Activated naive CD4-positive, alpha-beta T cell treated with anti-CD3 and anti-CD28 coated beads, Interleukin-2, amount 50 U/mL, for 72 hours (primary cell): ENCODE data around the gene DHPS. TPM values are rescaled to one million over a fixed set of nuclear protein-coding genes. Genes with fewer than 3 reads are reported as not detected.
"Not testable (repeated sequence)": the region's sequence is repeated elsewhere in the genome, so short reads cannot be mapped to it uniquely, and the experiment has no call there.

Experiments
- ATAC-seq, 2 donors: fragments of 150-1000 bp; cut with Tn5 transposase; 2 replicates each; pipeline ENCODE4 v1.10.0; 2021; ENCODE audit warnings: mild to moderate bottlenecking in 2 of 2, moderate library complexity in 2 of 2
- DNase-seq, 2 donors: peaks; one replicate each; pipeline ENCODE4 v3.0.0; 2021 to 2022; ENCODE audit warnings: low spot score in 2 of 2
- H3K27ac Mint-ChIP-seq, 2 donors: one replicate each; pipeline ENCODE4 v1.8.0; 2022; ENCODE audit warnings: mild to moderate bottlenecking in 2 of 2, mixed read lengths in 2 of 2
- H3K36me3 Mint-ChIP-seq, 2 donors: one replicate each; pipeline ENCODE4 v1.8.0; 2022; ENCODE audit warnings: mixed read lengths in 2 of 2
- H3K9me3 Mint-ChIP-seq, 2 donors: one replicate each; pipeline ENCODE4 v1.8.0; 2022; ENCODE audit warnings: mixed read lengths in 2 of 2
- total RNA-seq, 2 donors: library from RNA; stranded (reverse); gene quantifications; one replicate each; pipeline ENCODE4 v1.2.3, GENCODE V29; 2022

The DHPS gene
- total RNA-seq, 2 donors from 2014 or later = 148 to 193 TPM

DNA sequence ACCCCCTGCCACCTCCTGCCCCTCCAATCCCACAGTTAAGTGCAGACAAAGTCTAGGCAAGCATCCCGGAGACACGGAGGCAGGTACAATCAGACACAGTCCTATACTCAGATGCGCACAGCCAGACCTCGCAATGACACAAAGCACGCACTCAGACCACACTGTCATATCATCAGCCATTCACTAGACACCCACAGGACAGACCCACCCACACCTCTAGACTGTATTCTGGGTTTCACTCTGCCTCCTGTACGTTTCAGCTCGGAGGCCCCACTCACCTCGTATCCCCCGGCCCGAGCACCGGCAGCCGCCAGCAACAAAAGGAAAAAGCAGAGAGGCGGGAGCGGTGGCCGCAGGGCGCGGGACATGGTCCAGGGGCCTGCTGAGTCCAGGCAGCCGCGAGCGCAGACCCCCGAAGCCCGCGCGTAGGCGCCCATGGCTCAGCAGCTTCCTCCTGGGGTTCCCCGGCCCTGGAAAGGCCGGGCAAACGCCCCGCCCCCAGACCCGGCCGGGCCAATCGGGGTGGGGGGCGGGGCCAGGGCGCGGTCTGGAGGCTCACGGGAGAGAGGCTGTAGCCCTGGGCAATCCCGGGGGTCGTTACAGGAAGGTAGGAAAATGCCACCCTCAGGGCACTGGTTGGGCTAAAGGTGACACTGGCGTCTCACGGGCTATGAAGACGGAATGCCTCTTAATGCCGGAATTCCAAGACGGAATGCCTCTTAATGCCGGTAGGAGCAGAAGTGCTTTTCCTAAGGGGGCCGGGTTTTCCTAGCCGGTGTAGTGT lies 15.2 kb downstream of the DHPS start, which contains the start of the genes MAN2B1 and WDR83:
Gene MAN2B1, minus strand, starts transcription at position 478 of the 784 bp plus-strand sequence. Its CDS starts 41 bp downstream, at position 437.
Gene WDR83, plus strand, starts transcription at position 543 of the 784 bp plus-strand sequence. CDS start 2,984 bp downstream, outside the sequence.
- H3K27ac Mint-ChIP-seq = peak within 1 kb of the TSS; percentile 92 to 96
- H3K36me3 Mint-ChIP-seq = peaks cover 34 to 36% of the 10 kb centered on the region in 2 donors
- no peaks in the 10 kb centered on the region for H3K9me3 Mint-ChIP-seq
- DNase-seq = peak; percentile 81 to 85
- peak; percentile 78 for ATAC-seq

DNA sequence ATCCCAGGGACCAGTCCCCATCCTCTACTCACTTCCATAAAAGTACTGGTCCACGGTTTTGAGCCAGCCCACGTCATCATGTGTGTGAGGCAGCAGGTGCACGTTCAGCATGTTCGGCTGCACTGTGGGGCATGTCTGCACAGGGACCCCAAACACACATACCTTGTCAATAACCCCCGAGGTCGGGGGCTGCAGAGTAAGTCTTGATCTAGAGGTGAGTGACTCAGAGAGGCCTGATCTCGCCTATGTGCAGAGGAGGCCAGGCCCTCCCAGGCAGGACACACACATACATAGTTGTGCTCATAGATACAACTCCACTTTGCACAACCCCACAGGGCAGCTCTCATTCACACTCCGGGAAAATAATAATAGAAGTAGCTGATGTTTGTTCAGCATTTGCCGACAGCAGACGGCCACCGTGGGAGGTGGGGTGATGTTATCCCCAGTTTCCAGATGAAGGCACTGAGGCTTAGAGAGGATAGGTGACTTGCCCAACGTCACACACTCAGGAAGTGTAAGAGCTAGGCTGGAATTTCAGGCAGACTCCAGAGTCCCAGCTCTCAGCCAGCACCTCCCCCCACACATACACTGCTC lies 15.9 kb downstream of the DHPS start:
- Mint-ChIP-seq H3K9me3 (no peaks in the 10 kb centered on the region), H3K27ac (peak overlapping the region; percentile 92 to 96), H3K36me3 (peaks cover 34 to 36% of the 10 kb centered on the region in 2 donors)
- DNase-seq (no peak), ATAC-seq (peak; percentile 14 to 28)

DNA sequence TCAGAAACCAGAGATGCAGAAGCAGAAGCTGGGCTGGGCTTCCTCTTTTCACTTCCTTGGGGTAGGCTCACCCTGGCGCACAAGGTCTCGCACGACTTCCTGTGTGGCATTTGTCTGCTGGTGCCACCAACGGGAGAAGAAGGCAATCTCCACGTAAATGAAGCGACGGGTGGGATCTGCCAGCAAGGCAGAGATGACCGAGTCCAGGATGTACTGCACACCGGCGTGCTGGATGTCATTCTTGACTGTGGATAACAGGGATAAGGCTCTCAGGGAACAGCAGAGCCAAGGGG lies 16.5 kb downstream of the DHPS start:
- ATAC-seq (peak; percentile 28 to 36), DNase-seq (peak in 1 of 2 donors; percentile 57)
- Mint-ChIP-seq H3K36me3 (peaks cover 30 to 36% of the 10 kb centered on the region in 2 donors), H3K27ac (peak overlapping the region; percentile 92 to 96), H3K9me3 (no peaks in the 10 kb centered on the region)

DNA sequence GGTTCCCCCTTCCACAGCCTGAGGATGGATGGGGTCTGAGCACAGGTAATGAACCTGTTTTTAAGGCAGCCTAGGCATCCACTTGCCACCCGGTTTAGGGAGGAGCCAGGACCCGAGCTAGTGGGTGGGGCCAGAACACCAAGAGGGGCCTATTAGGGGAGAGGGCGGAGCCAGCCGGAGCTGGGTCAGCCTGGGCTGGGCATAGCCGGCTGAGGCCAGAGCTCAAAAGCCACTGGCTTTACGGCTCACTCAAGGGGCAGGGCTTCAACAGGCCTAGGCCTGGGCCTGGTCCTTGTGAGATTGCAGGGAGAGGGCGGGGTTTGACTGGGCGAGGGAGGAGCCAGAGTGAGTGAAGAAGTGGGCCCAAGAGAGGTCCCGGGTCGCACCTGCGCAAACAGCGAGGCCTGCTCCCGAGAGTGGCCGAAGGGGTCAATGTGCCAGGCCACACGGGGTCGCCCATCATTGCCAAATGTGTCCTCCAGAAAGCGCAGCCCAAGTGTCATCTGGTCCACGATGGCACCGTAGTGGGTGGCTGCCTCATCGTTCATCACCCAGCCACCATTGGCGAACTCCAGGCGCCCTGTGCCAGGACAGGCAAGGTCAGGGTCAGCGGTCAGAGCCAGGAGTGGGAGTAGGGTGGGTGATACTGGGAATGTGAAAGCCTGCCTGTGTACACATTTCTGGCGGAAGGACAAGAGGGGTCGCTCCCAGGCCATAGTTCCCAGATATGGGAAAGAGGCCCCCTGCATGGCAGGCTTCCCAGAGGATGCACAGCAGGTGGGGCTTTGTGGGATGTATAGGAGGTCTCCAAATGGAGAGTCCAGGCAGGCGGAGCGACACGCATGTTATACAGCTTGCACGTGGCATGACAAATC lies 17.0 kb downstream of the DHPS start:
- no peaks in the 10 kb centered on the region for H3K9me3 Mint-ChIP-seq
- ATAC-seq (no peak), DNase-seq (no peak)
- peak overlapping the region; percentile 92 to 96 for H3K27ac Mint-ChIP-seq
- H3K36me3 Mint-ChIP-seq = peaks cover 30% of the 10 kb centered on the region in 2 donors

DNA sequence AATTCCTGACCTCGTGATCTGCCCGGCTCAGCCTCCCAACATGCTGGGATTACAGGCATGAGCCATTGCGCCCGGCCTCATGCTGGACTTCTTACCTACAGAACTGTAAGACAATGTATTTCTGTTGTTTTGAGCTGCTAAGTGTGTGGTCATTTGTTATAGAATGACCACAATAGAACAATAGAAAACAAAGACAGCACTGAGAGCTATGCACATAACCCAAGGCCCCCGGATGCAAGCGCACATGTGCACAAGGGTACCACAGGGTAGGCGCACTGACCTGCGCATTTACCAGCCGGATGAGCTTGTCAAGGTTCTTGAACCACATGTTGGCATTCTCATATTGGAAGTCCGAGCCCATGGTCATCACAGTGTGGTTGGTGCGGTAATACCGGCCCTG lies 20.7 kb downstream of the DHPS start:
- H3K36me3 Mint-ChIP-seq = peaks cover 20 to 27% of the 10 kb centered on the region in 2 donors
- H3K9me3 Mint-ChIP-seq = no peaks in the 10 kb centered on the region
- no peak overlapping the region for H3K27ac Mint-ChIP-seq
- no peak for DNase-seq
- no peak for ATAC-seq

DNA sequence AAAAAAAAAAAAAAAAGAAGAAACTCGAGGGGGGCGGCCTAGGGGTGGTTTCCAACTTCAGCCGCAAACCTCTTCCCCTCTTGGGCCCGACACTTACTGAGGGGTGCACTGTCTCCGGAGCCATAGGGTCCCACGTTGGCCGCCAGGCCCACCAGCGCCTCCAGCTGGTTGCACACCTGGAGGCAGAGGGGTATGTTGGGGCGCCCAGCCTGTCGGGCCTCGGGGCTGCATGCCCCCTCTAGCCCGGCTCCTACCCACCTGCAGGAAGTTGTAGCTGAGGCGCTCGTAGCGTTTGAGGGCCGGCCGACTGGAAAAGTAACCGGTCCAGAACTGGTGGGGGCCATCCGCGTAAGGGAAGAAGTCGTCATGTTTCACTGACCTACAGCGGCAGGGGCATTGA lies 23.7 kb downstream of the DHPS start:
- ATAC-seq (no peak), DNase-seq (no peak)
- Mint-ChIP-seq H3K36me3 (peaks cover 24 to 25% of the 10 kb centered on the region in 2 donors), H3K27ac (no peak overlapping the region), H3K9me3 (no peaks in the 10 kb centered on the region)

DNA sequence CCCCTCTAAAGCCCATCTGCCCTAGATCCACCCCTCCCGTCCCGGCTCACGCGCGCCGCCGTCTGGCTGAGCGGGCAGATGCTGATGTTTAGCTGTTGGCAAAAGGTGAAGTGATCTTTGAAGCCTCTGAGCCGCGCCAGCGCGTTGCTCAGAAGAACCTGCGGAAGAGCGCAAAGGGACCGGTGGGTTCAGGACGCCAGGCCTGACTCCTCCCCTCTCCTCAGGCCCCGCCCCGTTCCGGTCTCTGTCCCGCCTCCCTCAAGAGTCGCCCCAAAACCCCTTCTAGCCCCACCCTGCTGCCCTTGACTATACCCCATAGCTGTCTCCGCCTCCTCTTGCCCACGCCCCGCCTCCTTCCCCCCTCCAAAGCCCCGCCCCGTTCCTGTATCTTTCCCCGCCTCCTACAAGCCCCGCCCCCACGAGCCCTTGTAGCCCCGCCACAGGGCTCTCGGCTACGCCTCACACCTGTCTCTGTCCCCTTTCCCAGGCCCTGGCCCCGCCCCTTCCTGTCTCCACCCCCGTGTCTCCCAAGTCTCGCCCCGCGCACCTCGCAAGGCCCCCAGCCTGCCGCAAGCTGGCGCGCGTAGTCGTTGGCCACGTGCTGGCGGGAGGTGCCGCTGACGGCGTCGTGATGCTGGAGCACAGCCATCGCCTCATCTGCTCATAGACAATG lies 24.6 kb downstream of the DHPS start:
- Mint-ChIP-seq H3K9me3 (no peaks in the 10 kb centered on the region), H3K27ac (no peak overlapping the region), H3K36me3 (peaks cover 24 to 25% of the 10 kb centered on the region in 2 donors)
- peak in 1 of 2 donors; percentile 42 for DNase-seq
- peak in 1 of 2 donors; percentile 56 for ATAC-seq

DNA sequence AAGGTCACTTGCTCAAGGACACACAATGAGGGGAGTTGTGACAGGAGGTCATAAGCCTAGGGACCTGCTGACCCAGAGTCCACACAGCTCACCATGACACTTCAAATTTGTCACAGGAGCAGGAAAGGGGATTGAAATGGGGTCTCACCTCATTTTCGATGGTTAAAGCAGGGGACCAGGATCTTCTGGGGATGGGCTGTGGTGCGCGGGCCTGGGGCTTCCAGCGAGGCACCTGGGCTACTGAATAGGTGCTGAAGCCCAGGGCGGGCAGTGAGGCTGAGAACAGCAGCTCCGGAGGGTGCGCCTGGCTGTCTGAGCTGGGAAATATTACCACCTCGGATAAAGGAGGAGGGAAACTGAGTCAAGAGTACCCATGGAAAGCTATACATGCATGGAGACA lies 26.1 kb downstream of the DHPS start:
- Mint-ChIP-seq H3K27ac (peak overlapping the region in 1 of 2 donors; percentile 6), H3K36me3 (peaks cover 24 to 31% of the 10 kb centered on the region in 2 donors), H3K9me3 (no peaks in the 10 kb centered on the region)
- DNase-seq = no peak
- no peak for ATAC-seq

DNA sequence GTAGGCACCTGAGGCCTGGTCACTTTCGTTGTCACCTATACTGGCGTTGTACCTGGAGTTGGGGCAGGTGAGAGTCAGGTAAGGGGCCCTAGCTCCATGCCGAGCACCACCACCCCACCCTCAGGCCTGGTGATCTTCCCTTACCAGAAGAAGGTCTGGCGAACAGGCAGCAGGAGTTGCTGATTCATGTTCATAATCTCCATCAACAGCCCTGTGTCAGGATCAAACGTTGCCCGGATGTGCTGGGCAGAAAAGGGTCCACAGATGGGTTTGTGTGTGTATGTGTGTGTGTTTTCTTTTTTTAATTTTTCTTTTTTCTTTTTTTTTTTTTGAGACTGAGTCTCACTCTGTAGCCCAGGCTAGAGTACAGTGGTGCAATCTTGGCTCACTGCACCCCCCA lies 29.5 kb downstream of the DHPS start:
- ATAC-seq (no peak), DNase-seq (no peak)
- no peak overlapping the region for H3K27ac Mint-ChIP-seq
- peaks cover 17 to 31% of the 10 kb centered on the region in 2 donors for H3K36me3 Mint-ChIP-seq
- H3K9me3 Mint-ChIP-seq = no peaks in the 10 kb centered on the region

DNA sequence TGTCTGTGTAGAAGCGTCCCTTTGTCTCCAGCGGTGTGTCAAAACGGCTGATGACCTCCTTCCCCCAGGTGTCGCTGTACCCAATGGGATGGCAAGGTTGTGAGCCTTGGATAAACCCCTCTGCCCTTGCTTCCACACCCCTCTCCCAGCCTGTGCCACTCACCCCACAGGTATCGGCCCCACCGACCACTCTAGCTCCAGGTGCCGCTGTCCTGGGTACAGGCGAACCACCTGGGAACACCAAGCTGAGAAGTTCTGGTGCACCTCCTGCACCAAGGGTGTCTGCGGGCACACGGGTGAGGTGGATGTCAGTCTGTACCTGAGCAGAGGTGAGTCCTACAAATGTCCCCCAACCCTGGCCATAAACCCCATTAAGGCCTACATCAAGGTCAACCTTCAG lies 31.7 kb downstream of the DHPS start:
- Mint-ChIP-seq H3K27ac (no peak overlapping the region), H3K9me3 (no peaks in the 10 kb centered on the region), H3K36me3 (peaks cover 0 to 11% of the 10 kb centered on the region in 2 donors)
- DNase-seq (no peak), ATAC-seq (no peak)

DNA sequence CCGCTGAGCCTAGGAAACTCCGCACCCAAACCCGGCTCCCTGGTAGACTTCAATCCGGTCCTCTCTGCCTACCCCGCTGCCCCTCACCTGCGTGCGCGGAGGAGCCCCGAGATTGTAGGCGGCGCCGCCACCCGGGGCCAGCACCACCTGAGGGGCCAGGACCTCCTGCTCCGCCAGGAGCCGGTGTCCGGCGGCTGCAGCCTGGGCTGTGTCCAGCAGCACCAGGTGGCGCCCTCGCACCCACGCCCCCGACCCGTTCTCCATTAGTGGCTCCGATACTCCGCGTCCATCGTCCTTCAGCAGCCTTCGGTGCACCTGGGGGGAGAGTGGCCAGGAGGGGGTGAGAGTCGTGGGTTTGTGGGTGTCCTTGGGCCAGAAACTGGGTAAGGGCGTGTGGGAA lies 33.6 kb downstream of the DHPS start:
- DNase-seq = no peak
- peaks cover 0 to 11% of the 10 kb centered on the region in 2 donors for H3K36me3 Mint-ChIP-seq
- H3K9me3 Mint-ChIP-seq = no peaks in the 10 kb centered on the region
- ATAC-seq = no peak
- H3K27ac Mint-ChIP-seq = no peak overlapping the region

DNA sequence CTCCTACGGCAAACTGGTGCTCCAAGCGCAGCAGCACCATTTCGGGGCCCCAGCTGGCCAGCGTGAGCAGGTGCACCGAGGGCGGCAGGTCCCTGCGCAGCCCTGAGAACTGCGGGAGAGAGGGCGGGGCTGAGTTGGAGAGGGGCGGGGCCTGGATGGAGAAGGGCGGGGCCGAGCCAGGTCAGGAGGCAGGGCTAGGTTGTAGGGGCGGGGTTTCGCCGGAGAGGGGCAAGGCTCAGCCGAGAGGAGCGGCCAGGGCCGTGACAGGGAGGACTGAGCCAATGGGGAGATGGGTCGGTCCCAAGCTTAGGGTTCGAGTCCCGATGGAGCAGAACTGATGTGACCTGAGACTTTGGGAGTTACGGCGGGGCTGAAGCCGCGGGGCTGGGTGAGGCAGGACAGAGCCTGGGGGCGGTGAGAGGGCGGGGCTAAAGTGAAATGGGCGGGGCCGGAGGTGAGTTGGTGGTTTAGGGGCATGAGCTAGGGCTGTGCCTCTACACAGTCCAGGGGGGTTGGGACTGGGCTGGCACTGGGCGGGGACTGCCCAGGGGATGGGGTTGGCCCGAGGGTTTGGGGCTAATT lies 34.1 kb downstream of the DHPS start:
- ATAC-seq = peak; percentile 58 to 72
- Mint-ChIP-seq H3K27ac (peak overlapping the region in 1 of 2 donors; percentile 10), H3K9me3 (no peaks in the 10 kb centered on the region), H3K36me3 (peaks cover 0 to 11% of the 10 kb centered on the region in 2 donors)
- peak in 1 of 2 donors; percentile 50 for DNase-seq

DNA sequence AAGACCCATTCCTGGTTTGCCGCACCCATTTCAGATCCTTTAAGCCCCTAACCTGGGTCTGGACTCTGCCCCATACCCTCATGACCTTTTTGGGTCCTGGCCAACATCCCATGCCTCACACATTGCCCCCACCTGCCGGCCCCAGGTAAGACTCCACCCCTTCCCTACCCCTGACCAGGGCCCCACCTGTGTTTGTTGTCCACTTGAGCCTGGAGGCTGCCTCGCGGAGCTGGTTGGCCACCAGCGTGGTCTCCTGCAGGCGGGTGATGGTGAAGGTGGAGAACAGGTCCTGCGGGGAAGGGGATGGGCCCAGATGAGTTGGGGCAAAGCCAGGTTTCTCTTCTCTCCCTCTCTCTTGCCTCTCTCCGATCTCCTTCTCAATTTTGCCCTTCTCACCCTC lies 34.6 kb downstream of the DHPS start:
- Mint-ChIP-seq H3K9me3 (no peaks in the 10 kb centered on the region), H3K27ac (peak overlapping the region in 1 of 2 donors; percentile 10), H3K36me3 (peaks cover 0 to 11% of the 10 kb centered on the region in 2 donors)
- DNase-seq (no peak), ATAC-seq (peak in 1 of 2 donors; percentile 2)

DNA sequence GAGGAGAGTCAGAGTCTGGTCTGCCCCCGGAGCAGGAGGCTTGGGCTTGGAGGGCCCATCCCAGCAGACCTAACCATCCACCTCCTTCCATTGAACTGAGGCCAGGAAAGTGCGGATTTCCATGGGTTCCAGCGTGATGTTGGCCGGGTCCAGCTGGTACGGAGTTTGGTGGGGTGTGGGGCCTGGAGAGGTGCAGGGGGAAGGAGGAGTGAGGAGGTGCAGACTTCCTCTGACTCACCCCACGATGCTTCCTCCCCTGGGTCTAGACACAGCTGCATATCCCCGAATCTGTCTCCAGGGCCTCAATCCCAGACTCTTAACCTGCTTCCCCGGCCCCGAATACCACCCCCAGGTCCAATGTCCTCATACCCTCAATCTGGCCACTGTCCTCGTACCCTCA lies 35.1 kb downstream of the DHPS start:
- H3K27ac Mint-ChIP-seq = peak overlapping the region in 1 of 2 donors; percentile 10

DNA sequence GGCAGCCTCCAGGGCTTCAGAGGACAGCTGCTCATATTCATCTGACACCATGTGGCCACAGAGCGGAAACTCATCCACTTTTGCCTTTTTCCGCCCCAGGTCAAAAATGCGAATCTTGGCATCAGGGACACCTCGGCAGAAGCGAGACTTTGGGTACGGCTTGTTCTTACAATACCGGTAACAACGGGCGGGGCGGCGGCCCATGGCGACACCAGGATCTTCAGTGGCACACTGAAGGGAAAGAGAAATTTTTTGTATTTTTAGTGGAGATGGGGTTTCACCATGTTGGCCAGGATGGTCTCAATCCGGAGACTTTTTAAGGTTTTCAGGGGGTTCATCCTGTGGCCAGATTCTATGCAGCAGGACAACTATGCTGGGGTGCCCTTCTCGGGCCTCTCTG lies 38.0 kb downstream of the DHPS start:
- not testable (repeated sequence) for H3K36me3 Mint-ChIP-seq, ATAC-seq, H3K27ac Mint-ChIP-seq, H3K9me3 Mint-ChIP-seq, DNase-seq

More for the DNA sequence above, 35.1 kb downstream of the DHPS start:
- ATAC-seq = no peak
- no peak for DNase-seq
- Mint-ChIP-seq H3K9me3 (no peaks in the 10 kb centered on the region), H3K36me3 (peaks cover 0 to 11% of the 10 kb centered on the region in 2 donors)

DNA sequence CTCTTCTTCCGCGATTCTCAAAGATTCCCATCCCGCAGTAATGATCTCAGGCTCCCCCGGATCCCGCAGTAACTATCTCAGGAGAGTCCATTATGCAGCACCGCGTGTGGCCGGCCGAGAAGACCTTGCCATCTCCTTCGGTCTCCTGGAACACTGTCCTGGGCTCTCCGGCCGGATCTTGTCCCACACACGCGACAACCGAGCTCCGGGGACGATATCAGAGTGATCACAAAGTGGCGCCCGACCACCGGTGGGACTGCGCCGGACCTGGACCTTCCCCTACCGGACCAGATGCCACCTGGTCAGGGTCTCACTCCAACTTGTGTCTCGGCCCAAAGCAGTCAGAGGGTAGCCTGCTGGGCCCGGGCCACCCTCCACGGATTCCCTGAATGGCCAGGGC lies 39.2 kb downstream of the DHPS start:
- Mint-ChIP-seq H3K9me3 (no peaks in the 10 kb centered on the region), H3K27ac (no peak overlapping the region), H3K36me3 (no peaks in the 10 kb centered on the region)
- ATAC-seq (no peak), DNase-seq (no peak)
